Liver (tissue), 9 donors: ENCODE results near the gene ZNF654. TPM values are rescaled to one million over a fixed set of nuclear protein-coding genes. Genes with fewer than 3 reads are reported as not detected.
A peak's percentile ranks its signal among the peaks of the same experiment; 100 is the strongest.

Source experiments
- DNase-seq: peaks from one replicate; pipeline ENCODE4 v3.0.0-alpha.2; 2017; ENCODE audit warnings: low spot score
- H3K27ac ChIP-seq, 2 donors: one replicate each; pipeline ENCODE4 v1.7.0; 2013; ENCODE audit warnings: inconsistent platforms in 2 of 2, low read length in 2 of 2, control low read depth in 1 of 2, low read depth in 1 of 2, mild to moderate bottlenecking in 1 of 2
- H3K27me3 ChIP-seq, 4 donors: one replicate each; pipeline versions ENCODE4 v1.6.1 to v1.7.0; 2013; ENCODE audit warnings: low read length in 3 of 4, inconsistent platforms in 1 of 4, mild to moderate bottlenecking in 1 of 4, moderate library complexity in 1 of 4; ENCODE audit not compliant: control insufficient read depth in 4 of 4, insufficient read depth in 4 of 4
- H3K36me3 ChIP-seq, 4 donors: one replicate each; pipeline versions ENCODE4 v1.6.1 to v1.7.0; 2013; ENCODE audit warnings: low read length in 3 of 4, mild to moderate bottlenecking in 3 of 4, low read depth in 1 of 4, moderate library complexity in 1 of 4; ENCODE audit not compliant: control insufficient read depth in 4 of 4, insufficient read depth in 3 of 4
- H3K4me1 ChIP-seq, 4 donors: one replicate each; pipeline versions ENCODE4 v1.6.1 to v1.7.0; 2013; ENCODE audit warnings: low read length in 3 of 4, mild to moderate bottlenecking in 3 of 4, moderate library complexity in 1 of 4; ENCODE audit not compliant: control insufficient read depth in 4 of 4, insufficient read depth in 4 of 4
- H3K4me3 ChIP-seq, 3 donors: one replicate each; pipeline versions ENCODE4 v1.6.1 to v1.7.0; 2013; ENCODE audit warnings: low read length in 3 of 3, control low read depth in 1 of 3, low read depth in 1 of 3, mild to moderate bottlenecking in 1 of 3
- H3K9ac ChIP-seq, 2 donors: one replicate each; pipeline ENCODE4 v1.7.0; 2013; ENCODE audit warnings: low read length in 2 of 2, mild to moderate bottlenecking in 2 of 2, moderate library complexity in 2 of 2, control low read depth in 1 of 2, low read depth in 1 of 2
- H3K9me3 ChIP-seq, 4 donors: one replicate each; pipeline versions ENCODE4 v1.6.1 to v1.7.0; 2013; ENCODE audit warnings: low read length in 3 of 4; ENCODE audit not compliant: control insufficient read depth in 4 of 4
- EGR1 ChIP-seq, 2 donors: IDR thresholded peaks; 2 replicates each; pipeline ENCODE4 v1.6.1; 2016 to 2018; ENCODE audit warnings: antibody characterized with exemption in 2 of 2, low read depth in 2 of 2
- FOXA1 ChIP-seq: IDR thresholded peaks from 2 replicates; pipeline ENCODE4 v1.6.1; 2016; ENCODE audit warnings: antibody characterized with exemption
- FOXA2 ChIP-seq: IDR thresholded peaks from 2 replicates; pipeline ENCODE4 v1.6.1; 2016; ENCODE audit warnings: antibody characterized with exemption
- GABPA ChIP-seq, 2 donors: IDR thresholded peaks in 1 of 2; conservative IDR thresholded peaks in 1 of 2; 2 replicates each; pipeline ENCODE4 v1.6.1; 2016; ENCODE audit warnings: antibody characterized with exemption in 2 of 2, mild to moderate bottlenecking in 1 of 2, moderate library complexity in 1 of 2
- HNF4A ChIP-seq, 2 donors: conservative IDR thresholded peaks; 2 replicates each; pipeline ENCODE4 v1.6.1; 2016; ENCODE audit warnings: antibody characterized with exemption in 2 of 2, mild to moderate bottlenecking in 2 of 2
- HNF4G ChIP-seq: IDR thresholded peaks from 2 replicates; pipeline ENCODE4 v1.6.1; 2016; ENCODE audit warnings: antibody characterized with exemption
- JUND ChIP-seq, 2 donors: IDR thresholded peaks; 2 replicates each; pipeline ENCODE4 v1.6.1; 2016; ENCODE audit warnings: antibody characterized with exemption in 2 of 2
- NR2F2 ChIP-seq: IDR thresholded peaks from 2 replicates; pipeline ENCODE4 v1.6.1; 2016; ENCODE audit warnings: antibody characterized with exemption
- RAD21 ChIP-seq, 2 donors: IDR thresholded peaks; 2 replicates each; pipeline ENCODE4 v1.6.1; 2016; ENCODE audit warnings: antibody characterized with exemption in 2 of 2, mild to moderate bottlenecking in 2 of 2
- RXRA ChIP-seq, 2 donors: IDR thresholded peaks; 2 replicates each; pipeline ENCODE4 v1.6.1; 2017 to 2018; ENCODE audit warnings: antibody characterized with exemption in 2 of 2, mild to moderate bottlenecking in 1 of 2
- SP1 ChIP-seq: IDR thresholded peaks from 2 replicates; pipeline ENCODE4 v1.6.1; 2018; ENCODE audit warnings: antibody characterized with exemption, mild to moderate bottlenecking
- TAF1 ChIP-seq: conservative IDR thresholded peaks from 2 replicates; pipeline ENCODE4 v1.6.1; 2016; ENCODE audit warnings: antibody characterized with exemption, mild to moderate bottlenecking
- YY1 ChIP-seq: IDR thresholded peaks from 2 replicates; pipeline ENCODE4 v1.6.1; 2016; ENCODE audit warnings: antibody characterized with exemption, mild to moderate bottlenecking
- WGBS: extraction: QIAGEN DNeasy Blood & Tissue Kit; methylation state at CpG from one replicate; pipeline ENCODE4 v1.1.7; 2013; 5-methylcytosine and 5-hydroxymethylcytosine counted together
- polyA plus RNA-seq, 2 donors: library from polyadenylated mRNA; stranded (reverse) in 1 of 2; unstranded in 1 of 2; fragments of 200-250 nt in 1 of 2; fragments of >200 nt in 1 of 2; fragmentation: Nextera tagmentation in 1 of 2; extraction: Ambion mirVana in 1 of 2; gene quantifications; one replicate each; pipeline versions ENCODE4 v1.2.1 to v1.2.3, GENCODE V29; 2013 to 2015
- total RNA-seq, 2 donors: library from RNA; depleted of rRNA; stranded (reverse); fragments of >200 nt; gene quantifications; one replicate each; pipeline ENCODE4 v1.2.3, GENCODE V29; 2014
- TF ChIP-seq, protein P1 (sequence below): IDR thresholded peaks from 2 replicates; pipeline ENCODE4 v1.6.1; 2016; ENCODE audit warnings: antibody characterized with exemption
- TF ChIP-seq, protein P2 (sequence below): IDR thresholded peaks from 2 replicates; pipeline ENCODE4 v1.6.1; 2016; ENCODE audit warnings: antibody characterized with exemption
- TF ChIP-seq, protein P3 (sequence below): IDR thresholded peaks from 2 replicates; pipeline ENCODE4 v1.6.1; 2016; ENCODE audit warnings: antibody characterized with exemption
- TF ChIP-seq, protein P4 (sequence below): IDR thresholded peaks from 2 replicates; pipeline ENCODE4 v1.6.1; 2016; ENCODE audit warnings: antibody characterized with exemption, mild to moderate bottlenecking
- TF ChIP-seq, protein P5 (sequence below): fragments of 150-350 bp; IDR thresholded peaks from 2 replicates; pipeline ENCODE4 v1.5.1; 2017; ENCODE audit warnings: improper control_type of control experiment, low read depth, low read length; ENCODE audit not compliant: missing input control
- donor health status: healthy.
- donor health status: healthy.
- donor health status: healthy.
- donor health status: healthy.
- donor health status: healthy.

Gene ZNF654
- 10 to 100 TPM in 1 of 2 donors, 1 to 10 TPM in 1; 7.2 to 10.1 TPM for total RNA-seq
- 1 to 10 TPM; 2.2 to 3.5 TPM for polyA plus RNA-seq

DNA sequence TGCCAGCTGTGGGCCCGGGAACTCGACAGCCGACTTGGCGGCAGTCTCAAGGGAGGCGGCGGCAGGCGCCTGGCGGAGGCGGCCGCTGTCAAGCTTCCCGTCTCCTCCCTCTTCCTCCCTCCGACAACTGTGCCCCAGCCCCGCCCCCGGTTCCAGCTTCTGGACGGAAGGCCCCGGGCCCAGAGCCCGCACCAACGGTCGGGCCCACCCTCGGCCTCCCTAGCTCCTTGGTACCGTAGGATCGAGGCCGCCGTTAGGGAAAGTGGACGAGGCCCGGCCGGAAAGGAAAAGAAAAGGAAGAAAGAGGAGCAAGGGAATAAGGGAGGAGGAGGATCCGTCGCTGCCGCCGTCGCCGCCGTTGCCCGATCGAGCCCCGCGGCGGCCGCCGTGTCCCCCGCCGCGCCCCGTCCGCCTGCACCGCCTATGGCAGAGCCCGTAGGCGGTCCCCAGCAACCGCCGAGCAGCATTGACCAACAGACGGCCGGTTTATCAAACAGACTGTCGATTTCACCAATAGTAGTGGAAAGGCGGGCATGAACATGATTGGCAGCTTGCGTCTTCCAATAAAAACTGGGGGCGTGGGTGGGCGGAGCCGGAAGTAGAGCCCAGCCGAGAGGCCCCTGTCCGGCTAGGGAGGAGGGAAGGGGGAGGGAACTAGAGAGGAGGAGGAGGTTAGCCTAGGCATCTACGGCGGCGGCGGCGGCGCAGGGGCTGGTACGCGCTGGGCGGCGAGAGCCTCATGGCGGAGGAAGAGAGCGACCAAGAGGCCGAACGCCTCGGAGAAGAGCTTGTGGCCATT, at the start of gene ZNF654, which contains the start of gene CGGBP1:
TSS of gene ZNF654 (plus strand) at position 675 of the 799 bp plus-strand sequence. CDS start at position 740, 65 bp downstream.
TSS of gene CGGBP1 (minus strand) at position 425 of the 799 bp plus-strand sequence. CDS start 3,029 bp downstream, outside the sequence.
- peak; percentile 100 for DNase-seq
- no peaks in the 10 kb centered on the region for H3K9me3 ChIP-seq
- TF ChIP-seq, protein P1, sequence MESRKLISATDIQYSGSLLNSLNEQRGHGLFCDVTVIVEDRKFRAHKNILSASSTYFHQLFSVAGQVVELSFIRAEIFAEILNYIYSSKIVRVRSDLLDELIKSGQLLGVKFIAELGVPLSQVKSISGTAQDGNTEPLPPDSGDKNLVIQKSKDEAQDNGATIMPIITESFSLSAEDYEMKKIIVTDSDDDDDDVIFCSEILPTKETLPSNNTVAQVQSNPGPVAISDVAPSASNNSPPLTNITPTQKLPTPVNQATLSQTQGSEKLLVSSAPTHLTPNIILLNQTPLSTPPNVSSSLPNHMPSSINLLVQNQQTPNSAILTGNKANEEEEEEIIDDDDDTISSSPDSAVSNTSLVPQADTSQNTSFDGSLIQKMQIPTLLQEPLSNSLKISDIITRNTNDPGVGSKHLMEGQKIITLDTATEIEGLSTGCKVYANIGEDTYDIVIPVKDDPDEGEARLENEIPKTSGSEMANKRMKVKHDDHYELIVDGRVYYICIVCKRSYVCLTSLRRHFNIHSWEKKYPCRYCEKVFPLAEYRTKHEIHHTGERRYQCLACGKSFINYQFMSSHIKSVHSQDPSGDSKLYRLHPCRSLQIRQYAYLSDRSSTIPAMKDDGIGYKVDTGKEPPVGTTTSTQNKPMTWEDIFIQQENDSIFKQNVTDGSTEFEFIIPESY, result peak; percentile 26
- TF ChIP-seq SP1 (peak; percentile 93), RAD21 (IDR thresholded peaks at IDR 0.05) (no peak), HNF4G (no peak), FOXA2 (no peak), NR2F2 (no peak), RXRA (IDR thresholded peaks at IDR 0.05) (no peak), TAF1 (no peak), JUND (IDR thresholded peaks at IDR 0.05) (no peak), GABPA (IDR thresholded peaks at IDR 0.05 in 1 of 2, conservative IDR thresholded peaks at IDR 0.05 in 1 of 2) (peak; percentile 83 to 94), FOXA1 (no peak), EGR1 (IDR thresholded peaks at IDR 0.05; ENCODE audit: low read depth in 2 of 2) (peak in 1 of 2 donors; percentile 83), YY1 (peak; percentile 88), HNF4A (conservative IDR thresholded peaks at IDR 0.05) (no peak)
- TF ChIP-seq, protein P2, sequence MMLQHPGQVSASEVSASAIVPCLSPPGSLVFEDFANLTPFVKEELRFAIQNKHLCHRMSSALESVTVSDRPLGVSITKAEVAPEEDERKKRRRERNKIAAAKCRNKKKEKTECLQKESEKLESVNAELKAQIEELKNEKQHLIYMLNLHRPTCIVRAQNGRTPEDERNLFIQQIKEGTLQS, result no peak
- TF ChIP-seq, protein P3, sequence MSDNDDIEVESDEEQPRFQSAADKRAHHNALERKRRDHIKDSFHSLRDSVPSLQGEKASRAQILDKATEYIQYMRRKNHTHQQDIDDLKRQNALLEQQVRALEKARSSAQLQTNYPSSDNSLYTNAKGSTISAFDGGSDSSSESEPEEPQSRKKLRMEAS, result no peak
- TF ChIP-seq, protein P4, sequence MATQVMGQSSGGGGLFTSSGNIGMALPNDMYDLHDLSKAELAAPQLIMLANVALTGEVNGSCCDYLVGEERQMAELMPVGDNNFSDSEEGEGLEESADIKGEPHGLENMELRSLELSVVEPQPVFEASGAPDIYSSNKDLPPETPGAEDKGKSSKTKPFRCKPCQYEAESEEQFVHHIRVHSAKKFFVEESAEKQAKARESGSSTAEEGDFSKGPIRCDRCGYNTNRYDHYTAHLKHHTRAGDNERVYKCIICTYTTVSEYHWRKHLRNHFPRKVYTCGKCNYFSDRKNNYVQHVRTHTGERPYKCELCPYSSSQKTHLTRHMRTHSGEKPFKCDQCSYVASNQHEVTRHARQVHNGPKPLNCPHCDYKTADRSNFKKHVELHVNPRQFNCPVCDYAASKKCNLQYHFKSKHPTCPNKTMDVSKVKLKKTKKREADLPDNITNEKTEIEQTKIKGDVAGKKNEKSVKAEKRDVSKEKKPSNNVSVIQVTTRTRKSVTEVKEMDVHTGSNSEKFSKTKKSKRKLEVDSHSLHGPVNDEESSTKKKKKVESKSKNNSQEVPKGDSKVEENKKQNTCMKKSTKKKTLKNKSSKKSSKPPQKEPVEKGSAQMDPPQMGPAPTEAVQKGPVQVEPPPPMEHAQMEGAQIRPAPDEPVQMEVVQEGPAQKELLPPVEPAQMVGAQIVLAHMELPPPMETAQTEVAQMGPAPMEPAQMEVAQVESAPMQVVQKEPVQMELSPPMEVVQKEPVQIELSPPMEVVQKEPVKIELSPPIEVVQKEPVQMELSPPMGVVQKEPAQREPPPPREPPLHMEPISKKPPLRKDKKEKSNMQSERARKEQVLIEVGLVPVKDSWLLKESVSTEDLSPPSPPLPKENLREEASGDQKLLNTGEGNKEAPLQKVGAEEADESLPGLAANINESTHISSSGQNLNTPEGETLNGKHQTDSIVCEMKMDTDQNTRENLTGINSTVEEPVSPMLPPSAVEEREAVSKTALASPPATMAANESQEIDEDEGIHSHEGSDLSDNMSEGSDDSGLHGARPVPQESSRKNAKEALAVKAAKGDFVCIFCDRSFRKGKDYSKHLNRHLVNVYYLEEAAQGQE, result no peak
- TF ChIP-seq, protein P5, sequence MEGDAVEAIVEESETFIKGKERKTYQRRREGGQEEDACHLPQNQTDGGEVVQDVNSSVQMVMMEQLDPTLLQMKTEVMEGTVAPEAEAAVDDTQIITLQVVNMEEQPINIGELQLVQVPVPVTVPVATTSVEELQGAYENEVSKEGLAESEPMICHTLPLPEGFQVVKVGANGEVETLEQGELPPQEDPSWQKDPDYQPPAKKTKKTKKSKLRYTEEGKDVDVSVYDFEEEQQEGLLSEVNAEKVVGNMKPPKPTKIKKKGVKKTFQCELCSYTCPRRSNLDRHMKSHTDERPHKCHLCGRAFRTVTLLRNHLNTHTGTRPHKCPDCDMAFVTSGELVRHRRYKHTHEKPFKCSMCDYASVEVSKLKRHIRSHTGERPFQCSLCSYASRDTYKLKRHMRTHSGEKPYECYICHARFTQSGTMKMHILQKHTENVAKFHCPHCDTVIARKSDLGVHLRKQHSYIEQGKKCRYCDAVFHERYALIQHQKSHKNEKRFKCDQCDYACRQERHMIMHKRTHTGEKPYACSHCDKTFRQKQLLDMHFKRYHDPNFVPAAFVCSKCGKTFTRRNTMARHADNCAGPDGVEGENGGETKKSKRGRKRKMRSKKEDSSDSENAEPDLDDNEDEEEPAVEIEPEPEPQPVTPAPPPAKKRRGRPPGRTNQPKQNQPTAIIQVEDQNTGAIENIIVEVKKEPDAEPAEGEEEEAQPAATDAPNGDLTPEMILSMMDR, result no peak
- H3K4me3 ChIP-seq, result peak within 1 kb of the TSS; percentile 84 to 92 (median 86)
- peak within 1 kb of the TSS; percentile 76 to 83 for H3K9ac ChIP-seq
- peaks cover 5 to 13% (median 7%) of the 10 kb centered on the region in 4 donors for H3K36me3 ChIP-seq
- under 1% methylated on average over 76 of the region's 76 CpGs for WGBS
- peaks cover 0 to 34% (median 24%) of the 10 kb centered on the region in 4 donors for H3K4me1 ChIP-seq
- no peaks in the 10 kb centered on the region for H3K27me3 ChIP-seq
- peak within 1 kb of the TSS; percentile 93 to 94 for H3K27ac ChIP-seq
